NT2/D1 (cell line): ENCODE data around the gene LRRC15.

Experiments used
- DNase-seq: peaks from one replicate; pipeline ENCODE4 v3.0.0-alpha.2; 2011; ENCODE audit warnings: low read depth, low spot score
- H3K27me3 ChIP-seq: 2 replicates; pipeline ENCODE4 v1.6.0; 2011; ENCODE audit warnings: mild to moderate bottlenecking; ENCODE audit not compliant: insufficient read length, insufficient read depth
- H3K36me3 ChIP-seq: 2 replicates; pipeline ENCODE4 v1.6.1; 2011; ENCODE audit warnings: mild to moderate bottlenecking, low read length, mixed read lengths; ENCODE audit not compliant: insufficient read depth, insufficient read length
- H3K4me1 ChIP-seq: 2 replicates; pipeline ENCODE4 v1.5.1; 2011; ENCODE audit not compliant: insufficient read depth, insufficient read length
- H3K4me3 ChIP-seq: 2 replicates; pipeline ENCODE4 v1.5.1; 2011; ENCODE audit warnings: low read depth; ENCODE audit not compliant: insufficient read length
- H3K9ac ChIP-seq: 2 replicates; pipeline ENCODE4 v1.6.0; 2011; ENCODE audit warnings: low read depth; ENCODE audit not compliant: insufficient read length
- H3K9me3 ChIP-seq: 2 replicates; pipeline ENCODE4 v1.5.1; 2011; ENCODE audit warnings: mild to moderate bottlenecking, low read length; ENCODE audit not compliant: insufficient read depth
- SUZ12 ChIP-seq: IDR thresholded peaks from 2 replicates; pipeline ENCODE4 v1.6.1; 2011; ENCODE audit not compliant: insufficient read length, insufficient read depth; ENCODE audit errors: extremely low read depth
- YY1 ChIP-seq: IDR thresholded peaks from 2 replicates; pipeline ENCODE4 v1.6.1; 2011; ENCODE audit not compliant: insufficient read length, insufficient read depth
- ZNF274 ChIP-seq: IDR thresholded peaks from 2 replicates; pipeline ENCODE4 v1.6.1; 2011; ENCODE audit warnings: mild to moderate bottlenecking, low read depth, low read length

LRRC15 gene

GRCh38 chr3:194306771-194307640 lies 62.5 kb downstream of the LRRC15 start:
- H3K27me3 ChIP-seq: peaks cover 20% of the 10 kb centered on the region
- peaks cover 17% of the 10 kb centered on the region for H3K4me1 ChIP-seq
- no peak overlapping the region for H3K4me3 ChIP-seq
- no peak for TF ChIP-seq YY1
- no peak for TF ChIP-seq ZNF274
- no peak for TF ChIP-seq SUZ12
- no peak for DNase-seq
- H3K9ac ChIP-seq: no peak overlapping the region
- peaks cover 9% of the 10 kb centered on the region; the same call in 1 of the 2 replicates for H3K9me3 ChIP-seq
- H3K36me3 ChIP-seq: no peaks in the 10 kb centered on the region

- no peak for DNase-seq
- Histone ChIP-seq H3K4me1 (peaks cover 17% of the 10 kb centered on the region), H3K9ac (no peak overlapping the region), H3K9me3 (peaks cover 9% of the 10 kb centered on the region; the same call in 1 of the 2 replicates), H3K36me3 (no peaks in the 10 kb centered on the region), H3K27me3 (peaks cover 17% of the 10 kb centered on the region), H3K4me3 (no peak overlapping the region)
- TF ChIP-seq SUZ12 (no peak), YY1 (no peak), ZNF274 (no peak)
Measured at GRCh38 chr3:194306109-194306686, 63.3 kb downstream of the LRRC15 start.

DNA sequence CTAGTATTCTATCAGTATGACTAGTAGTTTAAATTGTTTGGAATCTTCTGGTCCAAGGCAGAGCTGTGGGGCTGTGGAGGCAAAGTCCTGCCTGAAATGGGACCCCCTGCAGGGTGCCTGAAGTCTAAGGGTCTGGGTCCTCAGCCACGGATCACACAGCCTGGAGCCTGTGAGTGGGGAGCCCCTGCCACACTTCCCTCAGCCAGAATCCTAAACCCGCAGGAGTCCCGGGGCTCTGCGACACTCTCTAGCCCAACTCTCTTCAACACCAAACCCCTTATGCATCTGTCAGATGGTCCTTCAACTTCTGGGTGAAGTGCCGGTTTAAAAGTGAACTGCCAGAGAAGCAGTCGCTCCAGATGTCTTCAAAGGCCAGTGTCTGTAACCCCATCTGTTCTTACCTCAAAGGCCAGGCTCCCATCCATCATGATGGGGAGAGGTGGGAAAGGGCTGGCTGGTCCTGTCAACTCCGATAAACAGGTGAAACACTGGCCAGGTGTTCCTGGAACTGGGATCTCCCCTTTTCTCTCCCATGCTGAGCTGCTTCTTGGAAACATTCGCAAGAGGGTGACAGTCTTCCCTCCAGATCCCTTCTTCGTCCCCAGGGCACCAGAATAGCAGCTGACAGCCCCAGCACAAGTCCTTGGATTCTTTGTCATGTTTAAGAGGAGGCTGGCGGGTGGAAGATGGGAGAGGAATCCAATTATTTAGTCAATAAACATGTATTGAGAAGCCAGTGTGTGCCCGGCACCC lies 64.0 kb downstream of the LRRC15 start:
- peak; percentile 43 for DNase-seq
- Histone ChIP-seq H3K36me3 (no peaks in the 10 kb centered on the region), H3K4me1 (peaks cover 17% of the 10 kb centered on the region), H3K27me3 (peaks cover 14% of the 10 kb centered on the region), H3K9me3 (peaks cover 9% of the 10 kb centered on the region; the same call in 1 of the 2 replicates), H3K4me3 (no peak overlapping the region), H3K9ac (no peak overlapping the region)
- TF ChIP-seq ZNF274: no peak
- TF ChIP-seq YY1: no peak
- no peak for TF ChIP-seq SUZ12
